GM12878 (cell line): ENCODE measurements around the gene NNAT.

ENCODE experiments used
- BRCA1 ChIP-seq: IDR thresholded peaks from 2 replicates; pipeline ENCODE4 v1.6.1; 2011; ENCODE audit warnings: low read depth, low read length, improper control_type of control experiment
- CHD1 ChIP-seq: IDR thresholded peaks from 2 replicates; pipeline ENCODE4 v1.6.1; 2012; ENCODE audit warnings: low read depth, low read length, improper control_type of control experiment
- CREB1 ChIP-seq: IDR thresholded peaks from 2 replicates; pipeline ENCODE4 v1.6.1; 2012; ENCODE audit warnings: low read depth, mild to moderate bottlenecking, inconsistent platforms
- CREM ChIP-seq: IDR thresholded peaks from 2 replicates; pipeline ENCODE4 v1.6.1; 2014; ENCODE audit warnings: antibody characterized with exemption, low read depth
- EP300 ChIP-seq, 2 experiments: fragments of 150-350 bp in 1 of 2; IDR thresholded peaks; 2 replicates each; pipeline ENCODE4 v1.6.1; 2011 to 2012; ENCODE audit warnings: low read depth in 2 of 2, low read length in 2 of 2, borderline replicate concordance in 1 of 2, improper control_type of control experiment in 1 of 2, inconsistent platforms in 1 of 2; ENCODE audit not compliant: control insufficient read depth in 1 of 2
- GATAD2B ChIP-seq: fragments of 450-650 bp; conservative IDR thresholded peaks from 2 replicates; pipeline ENCODE4 v1.6.1; 2017; ENCODE audit warnings: low read depth, mild to moderate bottlenecking, moderate library complexity
- SUZ12 ChIP-seq: fragments of 200-600 bp; sonication (generic); IDR thresholded peaks from one replicate; pipeline ENCODE4 v1.6.1; 2018; ENCODE audit warnings: antibody characterized with exemption, mild to moderate bottlenecking; ENCODE audit not compliant: unreplicated experiment
- TAF1 ChIP-seq: IDR thresholded peaks from 2 replicates; pipeline ENCODE4 v1.6.1; 2011; ENCODE audit warnings: mild to moderate bottlenecking, low read depth, low read length, borderline replicate concordance
- TBL1XR1 ChIP-seq: IDR thresholded peaks from 2 replicates; pipeline ENCODE4 v1.6.1; 2012; ENCODE audit warnings: low read depth, low read length, improper control_type of control experiment
- TCF12 ChIP-seq: IDR thresholded peaks from 2 replicates; pipeline ENCODE4 v1.6.1; 2011; ENCODE audit warnings: low read depth, mild to moderate bottlenecking, low read length
- TF ChIP-seq, protein P1 (sequence below), 3 experiments: IDR thresholded peaks in 2 of 3; conservative IDR thresholded peaks in 1 of 3; 2 replicates each; pipeline ENCODE4 v1.5.1; 2011; ENCODE audit warnings: low read depth in 3 of 3, low read length in 3 of 3, mild to moderate bottlenecking in 3 of 3, control low read depth in 2 of 3, moderate library complexity in 2 of 3, inconsistent platforms in 1 of 3, mixed read lengths in 1 of 3; ENCODE audit not compliant: control insufficient read depth in 2 of 3, insufficient read depth in 1 of 3; ENCODE audit errors: extremely low read depth in 1 of 3
- TF ChIP-seq, protein P2 (sequence below): IDR thresholded peaks from 2 replicates; pipeline ENCODE4 v1.6.1; 2012; ENCODE audit warnings: low read depth, low read length, improper control_type of control experiment

DNA sequence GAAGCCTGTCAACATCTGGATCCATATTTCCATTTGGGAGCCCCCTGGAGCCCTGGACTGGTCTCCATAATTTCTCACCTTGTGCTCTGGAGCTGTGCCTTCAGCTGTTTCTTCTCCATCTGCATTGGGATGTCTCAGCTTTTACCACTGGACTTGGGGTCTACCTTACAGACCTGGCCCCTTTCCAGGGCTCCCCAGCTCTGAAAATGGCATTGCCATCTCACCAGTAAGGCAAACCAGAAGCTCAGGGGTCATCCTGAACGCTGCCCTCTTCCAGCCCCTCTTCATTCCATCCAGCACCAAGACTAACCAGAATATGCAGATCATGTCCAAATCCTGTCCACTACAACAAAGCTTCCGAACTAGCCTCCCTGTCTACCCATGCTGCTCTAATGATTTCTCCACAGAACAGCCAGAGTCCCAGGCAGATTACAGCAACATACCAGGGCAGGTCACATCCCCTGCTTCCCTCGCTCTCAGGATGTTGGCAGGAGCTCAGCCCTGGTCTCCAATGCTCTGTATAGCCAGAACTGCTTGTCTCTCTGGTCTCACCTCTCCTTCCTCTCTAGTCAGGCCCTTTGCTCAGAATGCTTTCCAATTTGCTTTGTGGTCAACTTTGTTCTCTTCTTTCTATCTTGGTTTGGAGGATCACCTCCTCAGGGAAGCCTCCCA, 17.7 kb upstream of the NNAT start:
- no peak for TF ChIP-seq TAF1
- no peak for TF ChIP-seq GATAD2B
- no peak for TF ChIP-seq TBL1XR1
- TF ChIP-seq, protein P1, sequence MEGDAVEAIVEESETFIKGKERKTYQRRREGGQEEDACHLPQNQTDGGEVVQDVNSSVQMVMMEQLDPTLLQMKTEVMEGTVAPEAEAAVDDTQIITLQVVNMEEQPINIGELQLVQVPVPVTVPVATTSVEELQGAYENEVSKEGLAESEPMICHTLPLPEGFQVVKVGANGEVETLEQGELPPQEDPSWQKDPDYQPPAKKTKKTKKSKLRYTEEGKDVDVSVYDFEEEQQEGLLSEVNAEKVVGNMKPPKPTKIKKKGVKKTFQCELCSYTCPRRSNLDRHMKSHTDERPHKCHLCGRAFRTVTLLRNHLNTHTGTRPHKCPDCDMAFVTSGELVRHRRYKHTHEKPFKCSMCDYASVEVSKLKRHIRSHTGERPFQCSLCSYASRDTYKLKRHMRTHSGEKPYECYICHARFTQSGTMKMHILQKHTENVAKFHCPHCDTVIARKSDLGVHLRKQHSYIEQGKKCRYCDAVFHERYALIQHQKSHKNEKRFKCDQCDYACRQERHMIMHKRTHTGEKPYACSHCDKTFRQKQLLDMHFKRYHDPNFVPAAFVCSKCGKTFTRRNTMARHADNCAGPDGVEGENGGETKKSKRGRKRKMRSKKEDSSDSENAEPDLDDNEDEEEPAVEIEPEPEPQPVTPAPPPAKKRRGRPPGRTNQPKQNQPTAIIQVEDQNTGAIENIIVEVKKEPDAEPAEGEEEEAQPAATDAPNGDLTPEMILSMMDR (IDR thresholded peaks at IDR 0.05 in 2 of 3, conservative IDR thresholded peaks at IDR 0.05 in 1 of 3; ENCODE audit: control insufficient read depth in 2 of 3, extremely low read depth in 1 of 3, insufficient read depth in 1 of 3, low read depth in 3 of 3, low read length in 3 of 3), result no peak
- TF ChIP-seq, protein P2, sequence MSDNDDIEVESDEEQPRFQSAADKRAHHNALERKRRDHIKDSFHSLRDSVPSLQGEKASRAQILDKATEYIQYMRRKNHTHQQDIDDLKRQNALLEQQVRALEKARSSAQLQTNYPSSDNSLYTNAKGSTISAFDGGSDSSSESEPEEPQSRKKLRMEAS, result no peak
- no peak for TF ChIP-seq EP300 (IDR thresholded peaks at IDR 0.05; ENCODE audit: borderline replicate concordance in 1 of 2, control insufficient read depth in 1 of 2, low read depth in 2 of 2, low read length in 2 of 2)
- no peak for TF ChIP-seq CREB1
- TF ChIP-seq SUZ12, result no peak
- no peak for TF ChIP-seq CREM
- no peak for TF ChIP-seq TCF12
- no peak for TF ChIP-seq CHD1
- TF ChIP-seq BRCA1, result no peak
